Ovary (tissue), 9 donors: ENCODE results near the gene ZNG1F. TPM values are rescaled to one million over a fixed set of nuclear protein-coding genes. Genes with fewer than 3 reads are reported as not detected.
"Not testable (repeated sequence)": the region's sequence is repeated elsewhere in the genome, so short reads cannot be mapped to it uniquely, and the experiment has no call there.

Experiments used
- DNase-seq, 5 donors: peaks; one replicate each; pipeline ENCODE4 v3.0.0-alpha.2; 2019 to 2020
- H3K27ac ChIP-seq, 2 donors: fragments of 200-600 bp; one replicate each; pipeline versions ENCODE4 v1.5.1 to v1.8.0; 2019 to 2022
- H3K27me3 ChIP-seq: fragments of 200-600 bp; one replicate; pipeline ENCODE4 v1.8.0; 2022
- H3K36me3 ChIP-seq: fragments of 200-600 bp; sonication (generic); one replicate; pipeline ENCODE4 v1.5.1; 2019
- H3K4me1 ChIP-seq: one replicate; pipeline ENCODE4 v1.8.1; 2013; ENCODE audit warnings: mild to moderate bottlenecking, moderate library complexity; ENCODE audit not compliant: insufficient read depth
- H3K4me3 ChIP-seq: fragments of 200-600 bp; sonication (generic); one replicate; pipeline ENCODE4 v1.5.1; 2017
- H3K9me3 ChIP-seq, 2 donors: fragments of 200-600 bp in 1 of 2; sonication (generic) in 1 of 2; one replicate each; pipeline versions ENCODE4 v1.5.1 to v1.8.1; 2013 to 2019; ENCODE audit warnings: mild to moderate bottlenecking in 1 of 2, moderate library complexity in 1 of 2
- WGBS, 3 donors: extraction: QIAGEN DNeasy Blood & Tissue Kit in 1 of 3; methylation state at CpG; one replicate each; pipeline versions ENCODE4 v1.1.5 to v1.1.7; 2013 to 2017; 5-methylcytosine and 5-hydroxymethylcytosine counted together
- intact Hi-C, 4 donors: fragments of 100-400 bp; cut with DNase I; formaldehyde crosslinking; loops; one replicate each; pipeline versions ENCODE4 v1.11.0 to v1.15.1; 2022 to 2023
- polyA plus RNA-seq, 2 donors: library from polyadenylated mRNA; stranded (reverse); fragments of 200-250 nt in 1 of 2; fragments of 350-450 nt in 1 of 2; fragmentation: Illumina TruSeq in 1 of 2; extraction: RNeasy Lipid Tissue Mini Kit (QIAGEN cat#74804) in 1 of 2; gene quantifications; one replicate each; pipeline ENCODE4 v1.2.3, GENCODE V29; 2013 to 2014
- total RNA-seq, 7 donors: library from RNA; depleted of rRNA in 2 of 7; stranded (reverse); fragments of >200 nt in 2 of 7; fragmentation: NEBNext Ultra II Directional in 3 of 7; extraction: Animal tissue kit (Norgen Biotek cat#: 25700) in 3 of 7; gene quantifications; one replicate each; pipeline versions ENCODE4 v1.1.0 to v1.2.4, GENCODE V29; 2016 to 2023
- donor health status: DM: no; HTN: no; CAD: no; lungs with moderate emphysema.
- donor health status: DM: no; HTN: no; CAD: no.
- donor health status: Bipolar disorder and iron deficiency.
- donor health status: DM: yes; HTN: yes; CAD: no.
- donor health status: DM: no; HTN: no; CAD: no.
- donor health status: DM: yes; HTN: yes; CAD: no.

Gene ZNG1F
- total and polyA plus RNA-seq, 9 donors: 3.8 to 14.1 (median 6.7) TPM

- WGBS, 3 donors: 19 to 31% (median 23%) methylated on average over 16 to 35 of the region's 52 CpGs
- DNase-seq, H3K9me3 ChIP-seq, H3K27ac ChIP-seq, H3K4me3 ChIP-seq, H3K4me1 ChIP-seq, H3K27me3 ChIP-seq, H3K36me3 ChIP-seq, intact Hi-C loops: not testable (repeated sequence)
Observed at GRCh38 chr9:41124250-41125108, 64.6 kb downstream of the ZNG1F start.

- H3K27me3 ChIP-seq, H3K36me3 ChIP-seq, DNase-seq, intact Hi-C loops, H3K27ac ChIP-seq, H3K4me3 ChIP-seq, H3K4me1 ChIP-seq, H3K9me3 ChIP-seq: not testable (repeated sequence)
- WGBS, 3 donors: 0 to 1% methylated on average over 4 to 14 of the region's 33 CpGs; no CpG with 5 or more reads in 1 of the 3 donors
Observed at GRCh38 chr9:41123812-41124211, 65.3 kb downstream of the ZNG1F start.

GRCh38 chr9:41123396-41123795 is 65.7 kb downstream of the ZNG1F start:
- H3K4me1 ChIP-seq, H3K9me3 ChIP-seq, DNase-seq, H3K27me3 ChIP-seq, intact Hi-C loops, H3K27ac ChIP-seq, H3K36me3 ChIP-seq, H3K4me3 ChIP-seq: not testable (repeated sequence)
- 5% methylated on average over 11 of the region's 32 CpGs; no CpG with 5 or more reads in 2 of the 3 donors for WGBS, 3 donors

- H3K27ac ChIP-seq, H3K4me3 ChIP-seq, H3K36me3 ChIP-seq, H3K27me3 ChIP-seq, DNase-seq, H3K4me1 ChIP-seq, intact Hi-C loops, H3K9me3 ChIP-seq: not testable (repeated sequence)
- 33 to 56% (median 48%) methylated on average over 1 to 4 of the region's 4 CpGs for WGBS, 3 donors
Observed at GRCh38 chr9:41120696-41121095, 68.4 kb downstream of the ZNG1F start.

GRCh38 chr9:41119719-41120118 is 69.4 kb downstream of the ZNG1F start:
- H3K9me3 ChIP-seq, H3K4me3 ChIP-seq, H3K4me1 ChIP-seq, intact Hi-C loops, H3K36me3 ChIP-seq, H3K27me3 ChIP-seq, DNase-seq, H3K27ac ChIP-seq: not testable (repeated sequence)
- WGBS, 3 donors: no CpG with 5 or more reads among the region's 5 CpGs

GRCh38 chr9:41119311-41119710 is 69.8 kb downstream of the ZNG1F start:
- intact Hi-C loops: not testable (repeated sequence)

GRCh38 chr9:41113348-41113747 is 75.8 kb downstream of the ZNG1F start:
- H3K4me3 ChIP-seq, intact Hi-C loops, H3K27ac ChIP-seq, H3K9me3 ChIP-seq, H3K4me1 ChIP-seq, DNase-seq, H3K36me3 ChIP-seq, H3K27me3 ChIP-seq: not testable (repeated sequence)
- WGBS, 3 donors: 53% methylated on average over 9 of the region's 14 CpGs; no CpG with 5 or more reads in 2 of the 3 donors

More at GRCh38 chr9:41119311-41119710, 69.8 kb downstream of the ZNG1F start:
- not testable (repeated sequence) for H3K9me3 ChIP-seq, H3K36me3 ChIP-seq, H3K27ac ChIP-seq, H3K4me3 ChIP-seq, H3K27me3 ChIP-seq, H3K4me1 ChIP-seq, DNase-seq
- WGBS, 3 donors: 39 to 52% (median 49%) methylated on average over 7 of the region's 7 CpGs

GRCh38 chr9:41111414-41111813 is 77.7 kb downstream of the ZNG1F start:
- H3K9me3 ChIP-seq, H3K27me3 ChIP-seq, H3K4me1 ChIP-seq, H3K4me3 ChIP-seq, H3K36me3 ChIP-seq, H3K27ac ChIP-seq, intact Hi-C loops, DNase-seq: not testable (repeated sequence)
- WGBS, 3 donors: 78 to 82% (median 79%) methylated on average over 11 to 12 of the region's 12 CpGs

GRCh38 chr9:41110913-41111312 is 78.2 kb downstream of the ZNG1F start:
- H3K4me3 ChIP-seq, DNase-seq, H3K4me1 ChIP-seq, H3K27ac ChIP-seq, H3K9me3 ChIP-seq, H3K27me3 ChIP-seq, intact Hi-C loops, H3K36me3 ChIP-seq: not testable (repeated sequence)
- WGBS, 3 donors: 40 to 55% (median 48%) methylated on average over 9 to 10 of the region's 10 CpGs

GRCh38 chr9:41109253-41109652 is 79.9 kb downstream of the ZNG1F start:
- H3K36me3 ChIP-seq, H3K4me3 ChIP-seq, H3K27ac ChIP-seq, DNase-seq, H3K9me3 ChIP-seq, H3K4me1 ChIP-seq, H3K27me3 ChIP-seq, intact Hi-C loops: not testable (repeated sequence)
- 12 to 34% (median 28%) methylated on average over 4 to 7 of the region's 13 CpGs for WGBS, 3 donors

- intact Hi-C loops, H3K27ac ChIP-seq, H3K4me3 ChIP-seq, H3K9me3 ChIP-seq, DNase-seq, H3K36me3 ChIP-seq, H3K27me3 ChIP-seq, H3K4me1 ChIP-seq: not testable (repeated sequence)
- 10% methylated on average over 17 of the region's 22 CpGs; no CpG with 5 or more reads in 2 of the 3 donors for WGBS, 3 donors
Observed at GRCh38 chr9:41108816-41109215, 80.3 kb downstream of the ZNG1F start.

GRCh38 chr9:41106472-41107116 is 82.5 kb downstream of the ZNG1F start:
- H3K4me1 ChIP-seq, H3K27me3 ChIP-seq, H3K9me3 ChIP-seq, intact Hi-C loops, H3K36me3 ChIP-seq, H3K4me3 ChIP-seq, DNase-seq, H3K27ac ChIP-seq: not testable (repeated sequence)
- 0 to 18% (median 14%) methylated on average over 2 to 25 of the region's 34 CpGs for WGBS, 3 donors
